COLO829 (cell line): Measurements from ENCODE around the gene CIC.

ENCODE experiments used
- DNase-seq: peaks from one replicate; pipeline ENCODE4 v3.0.0; 2012; ENCODE audit warnings: low spot score

The CIC gene

DNA sequence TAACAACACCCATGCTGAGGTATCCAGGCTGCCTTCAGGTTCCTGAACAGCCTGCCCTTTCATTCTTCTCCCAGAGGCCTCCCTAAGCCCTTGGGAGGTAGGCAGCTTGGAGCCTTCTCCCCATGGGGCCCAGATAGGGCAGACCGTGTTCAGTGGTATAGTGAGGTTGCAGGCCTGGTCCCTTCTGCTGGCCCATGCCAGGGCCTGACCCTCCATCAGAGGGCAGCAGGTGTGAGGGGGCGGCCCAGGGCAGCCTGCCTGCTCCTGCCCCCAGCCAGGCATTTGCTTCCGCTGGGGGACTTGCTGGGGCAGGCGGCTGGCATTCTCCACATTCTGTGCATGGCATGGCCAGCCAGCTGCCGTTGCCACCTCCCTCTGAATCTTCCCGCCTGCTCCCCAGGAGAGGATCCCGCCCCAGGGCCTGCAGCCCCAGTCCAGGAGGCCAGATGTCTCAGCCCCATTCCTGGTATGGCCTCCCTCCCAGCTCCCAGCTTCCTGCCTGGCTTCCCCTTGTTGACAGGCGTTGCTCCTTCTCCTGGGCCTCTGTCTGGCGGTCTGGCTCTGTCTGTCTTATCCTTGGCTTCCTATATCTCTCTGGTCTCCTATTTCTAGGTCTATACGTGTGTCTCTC, 8.9 kb downstream of the CIC start:
- no peak for DNase-seq

DNA sequence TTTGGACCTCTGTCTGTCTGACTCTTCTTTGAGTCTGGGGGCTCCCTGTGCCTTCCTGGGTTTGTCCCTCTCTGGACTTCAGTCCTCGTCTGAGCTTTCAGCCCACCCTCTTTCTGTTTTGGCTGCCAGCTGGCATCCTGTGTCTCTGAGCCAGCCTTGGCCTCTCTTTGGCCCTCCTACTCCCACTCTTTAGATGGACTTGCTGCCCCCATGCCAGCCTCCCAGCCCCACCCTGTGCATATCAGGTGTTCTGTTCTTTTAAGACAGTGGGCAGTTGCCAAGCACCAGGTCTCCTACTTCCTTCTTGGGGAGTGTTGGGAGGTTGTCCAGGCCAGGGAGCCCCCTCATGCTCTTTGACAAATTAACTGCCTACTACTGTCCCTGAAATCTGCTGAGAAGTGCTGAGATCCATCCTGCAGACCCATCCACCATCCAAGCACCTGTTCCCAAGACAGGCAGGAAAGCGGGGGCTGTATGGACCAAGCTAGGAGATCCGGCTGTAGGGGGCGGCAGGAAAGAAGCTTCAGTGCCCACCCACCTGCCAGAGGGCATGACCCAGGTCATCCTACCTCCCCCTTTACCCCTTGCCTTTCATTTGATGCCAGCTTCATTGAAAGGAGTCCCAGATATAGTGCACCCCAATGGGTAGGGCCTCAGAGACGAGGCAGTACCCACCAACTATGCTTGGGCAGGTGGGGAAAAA, 9.6 kb downstream of the CIC start:
- DNase-seq: no peak

DNA sequence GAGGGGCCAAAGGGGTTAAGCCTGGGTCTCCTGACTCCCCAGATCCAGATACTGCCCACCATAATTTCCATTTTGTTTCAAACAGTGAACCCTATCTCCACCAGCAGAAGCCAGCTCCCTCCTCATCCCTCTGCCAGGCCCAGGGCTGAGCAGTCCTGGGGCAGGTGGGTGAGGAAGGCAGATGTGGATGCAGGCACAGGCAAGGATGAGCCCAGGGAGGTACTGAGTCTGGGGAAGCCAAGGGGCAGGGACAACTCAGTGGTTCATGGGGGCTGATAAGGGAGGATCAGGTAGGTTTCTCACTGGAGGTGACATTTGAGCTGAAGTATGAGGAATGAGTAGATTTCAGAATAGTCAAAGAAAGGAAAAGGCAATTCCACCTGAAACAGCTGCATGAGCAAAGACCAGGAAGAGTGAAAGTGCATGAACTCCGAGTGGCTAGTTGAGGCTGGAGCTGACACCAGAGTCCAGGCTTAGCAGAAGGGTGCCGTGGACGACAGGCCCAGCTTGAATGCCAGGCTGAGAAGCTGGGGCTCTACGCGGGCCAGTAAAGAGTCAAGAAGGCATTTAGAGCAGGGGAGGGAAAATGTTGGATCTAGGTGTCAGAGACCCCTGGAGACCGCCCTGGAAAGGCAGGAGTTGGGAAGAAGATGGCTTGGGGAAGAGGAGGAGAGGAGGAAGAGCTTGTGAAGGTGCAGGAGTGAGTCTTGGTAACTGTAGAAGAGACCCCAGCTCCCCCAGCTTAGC, 10.3 kb downstream of the CIC start:
- DNase-seq: no peak

- peak; percentile 93 for DNase-seq
These were observed 11.1 kb downstream of the CIC start for GRCh38 chr19:42279902-42280814.

DNA sequence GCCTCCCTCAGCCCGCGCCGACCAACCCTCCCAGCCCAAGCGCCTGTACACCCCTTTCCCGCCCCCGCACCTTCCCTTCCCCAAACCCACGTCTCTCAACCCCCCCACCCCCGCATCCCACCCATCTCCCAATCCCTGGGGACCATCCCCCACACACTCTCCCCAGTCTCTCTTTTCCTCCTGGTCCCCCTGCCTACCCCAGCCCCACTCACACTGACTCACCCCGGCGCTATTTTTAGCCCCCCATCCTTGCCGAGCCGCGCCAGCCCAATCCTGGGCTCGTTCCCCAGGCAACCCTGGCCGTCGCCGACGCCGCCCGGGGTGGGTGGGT, 11.7 kb downstream of the CIC start:
- peak; percentile 52 for DNase-seq

DNA sequence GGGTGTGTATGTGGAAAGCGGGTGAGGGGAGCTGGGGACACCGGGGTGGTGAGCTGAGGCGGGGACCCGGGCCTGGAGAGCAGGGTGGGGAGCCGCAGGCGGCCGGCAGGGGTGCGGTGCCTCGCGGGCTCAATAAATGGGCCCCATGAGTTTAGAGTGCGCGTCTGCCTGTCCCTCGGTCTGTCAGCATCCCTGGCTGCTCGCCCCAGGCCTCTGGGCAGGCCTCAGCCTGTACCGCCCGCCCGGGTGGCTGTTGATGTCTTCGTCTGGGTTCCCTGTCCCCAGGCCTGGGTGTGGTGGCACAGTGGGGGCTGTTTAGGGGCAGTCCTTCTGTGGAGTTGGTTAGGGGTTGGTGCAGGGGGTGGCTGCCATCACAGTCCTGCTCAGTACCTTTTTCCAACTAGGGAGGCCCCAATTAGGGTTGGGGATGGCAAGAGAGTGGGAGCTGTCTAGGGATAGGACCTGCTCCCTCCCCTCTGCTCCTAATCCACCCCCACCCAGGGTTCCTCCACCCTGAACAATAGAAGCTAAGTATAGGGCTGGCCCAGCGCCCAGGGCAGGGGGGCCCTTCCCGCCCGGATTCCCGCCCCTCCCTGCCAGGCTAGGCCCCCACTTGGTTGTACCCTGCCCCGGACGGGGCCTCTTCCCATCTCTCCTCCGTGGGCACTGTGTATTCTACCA, 12.2 kb downstream of the CIC start:
- DNase-seq: peak; percentile 40

DNA sequence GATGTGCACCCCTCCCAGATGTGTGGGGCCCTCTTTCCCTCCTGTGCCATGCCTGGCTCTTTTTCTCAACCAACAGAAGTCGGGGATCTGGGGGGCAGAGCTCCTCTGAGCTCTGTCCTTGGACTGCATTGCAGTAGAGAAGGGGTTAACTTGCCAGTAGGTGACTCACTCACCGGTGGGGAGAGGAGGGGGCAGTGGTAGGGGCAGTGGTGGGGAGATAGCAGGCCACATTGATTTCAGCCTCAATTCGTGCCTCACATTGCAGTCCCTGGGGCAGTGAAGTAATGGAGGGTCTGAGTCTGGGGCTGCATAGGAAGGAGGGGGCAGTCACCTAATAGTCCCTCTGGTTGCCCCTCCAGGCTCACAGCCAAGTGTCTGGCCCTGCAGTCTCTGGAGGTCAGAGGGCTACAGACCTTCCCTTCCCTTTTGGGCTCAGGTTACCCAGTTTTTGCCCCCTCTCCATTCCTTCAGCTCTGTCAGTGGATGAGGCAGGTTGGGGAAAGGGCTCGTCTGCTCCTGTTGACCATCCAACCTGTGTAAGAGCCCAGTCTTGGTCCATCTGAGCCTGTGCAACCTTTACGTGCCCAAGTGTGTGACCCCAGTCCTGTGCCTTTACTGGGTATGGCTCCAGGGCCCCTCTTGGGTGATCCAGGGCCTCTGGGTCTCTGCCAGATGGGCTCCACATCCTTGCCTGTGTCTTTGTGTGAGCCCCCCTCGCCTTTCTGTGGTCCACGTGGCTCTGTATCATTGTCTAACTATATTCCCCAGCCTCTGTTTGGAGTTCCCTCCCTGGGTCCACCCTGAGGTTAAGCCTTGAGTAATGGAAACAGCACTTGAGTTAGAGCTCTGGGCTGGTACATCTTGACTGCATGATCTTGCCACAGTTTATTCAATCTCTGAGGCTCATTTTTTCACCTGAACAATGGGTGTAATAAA, 13.0 kb downstream of the CIC start:
- peak; percentile 48 for DNase-seq

GRCh38 chr19:42282819-42283187, 13.8 kb downstream of the CIC start:
- DNase-seq: no peak

GRCh38 chr19:42283188-42284065, 14.4 kb downstream of the CIC start:
- DNase-seq: peak; percentile 90

DNA sequence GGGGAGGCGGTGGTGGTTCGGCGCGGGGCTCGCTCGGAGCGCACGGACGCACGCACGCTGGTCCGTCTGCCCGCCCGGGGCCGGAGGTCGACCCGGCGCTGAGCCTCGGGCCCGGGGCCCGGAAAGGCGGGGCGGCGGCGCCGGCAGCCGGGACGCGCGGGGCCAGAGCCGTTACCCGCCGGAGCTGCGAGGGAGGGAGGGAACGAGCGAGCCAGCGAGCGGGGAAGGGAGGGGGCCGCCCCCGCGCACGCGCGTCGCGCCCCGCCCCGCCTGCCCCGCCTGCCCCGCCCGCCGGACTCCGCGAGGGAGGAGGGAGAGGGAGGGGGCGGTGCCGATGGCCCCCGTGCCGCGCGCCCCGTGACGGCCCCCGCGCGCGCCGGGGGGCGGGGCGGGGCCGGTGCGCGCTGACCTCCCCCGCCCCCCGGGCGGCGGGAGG, 15.0 kb downstream of the CIC start:
- peak; percentile 92 for DNase-seq

DNA sequence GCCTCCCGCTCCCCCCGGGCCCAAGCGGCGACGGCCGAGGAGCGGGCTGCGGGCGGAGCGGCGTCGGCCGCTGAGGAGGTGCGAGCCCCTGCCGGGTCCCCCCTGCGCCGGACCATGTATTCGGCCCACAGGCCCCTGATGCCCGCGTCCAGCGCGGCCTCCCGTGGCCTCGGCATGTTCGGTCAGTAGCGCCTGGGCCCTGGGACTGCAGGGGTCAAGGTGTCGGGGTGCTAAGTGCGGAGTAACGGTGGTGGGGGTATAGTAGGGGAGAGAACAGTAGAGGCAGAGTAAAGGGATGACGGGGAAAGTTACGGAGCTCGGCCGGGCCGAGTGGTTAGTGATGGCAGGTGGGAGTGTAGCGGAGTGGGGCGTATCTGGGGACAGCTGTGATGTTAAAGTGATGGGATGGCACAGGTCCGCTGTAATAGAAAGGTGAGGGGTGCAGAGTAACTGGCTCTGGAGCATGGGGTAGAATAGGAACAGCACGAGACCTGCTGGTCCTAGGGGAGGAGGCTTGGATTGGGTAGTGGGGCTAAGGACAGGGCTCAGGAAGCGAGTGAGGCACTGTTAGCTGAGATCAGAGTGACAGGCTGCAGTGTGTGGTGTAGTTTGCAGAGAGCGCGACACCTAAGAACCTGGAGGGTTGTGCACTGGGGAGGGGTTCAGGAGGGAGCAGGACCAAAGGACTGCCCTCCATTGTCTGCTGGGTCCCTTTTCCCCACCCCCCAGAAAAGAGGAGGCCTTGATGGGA, 15.7 kb downstream of the CIC start:
- DNase-seq: no peak

DNA sequence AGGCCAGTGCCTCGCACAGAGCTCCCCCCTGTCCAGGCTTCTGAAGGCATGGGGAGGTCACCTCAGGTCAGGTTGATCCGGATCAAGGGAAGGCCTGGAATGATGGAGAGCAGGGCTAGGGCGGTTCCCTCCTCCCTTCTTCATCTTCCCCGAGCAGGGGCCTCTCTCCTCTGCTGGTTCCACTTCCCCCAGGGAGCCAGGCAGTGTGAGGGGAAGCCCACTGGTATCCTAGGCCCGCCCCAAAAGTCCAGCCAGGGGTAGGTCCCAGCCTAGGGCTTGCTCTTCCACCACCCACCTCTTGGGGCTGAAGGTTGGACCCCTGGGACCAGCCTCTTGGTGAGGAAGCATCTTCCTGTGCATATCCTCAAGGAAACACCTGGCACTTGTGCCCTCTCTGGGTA, 16.5 kb downstream of the CIC start:
- no peak for DNase-seq

- no peak for DNase-seq
These were observed 16.9 kb downstream of the CIC start for GRCh38 chr19:42285988-42286348.

DNA sequence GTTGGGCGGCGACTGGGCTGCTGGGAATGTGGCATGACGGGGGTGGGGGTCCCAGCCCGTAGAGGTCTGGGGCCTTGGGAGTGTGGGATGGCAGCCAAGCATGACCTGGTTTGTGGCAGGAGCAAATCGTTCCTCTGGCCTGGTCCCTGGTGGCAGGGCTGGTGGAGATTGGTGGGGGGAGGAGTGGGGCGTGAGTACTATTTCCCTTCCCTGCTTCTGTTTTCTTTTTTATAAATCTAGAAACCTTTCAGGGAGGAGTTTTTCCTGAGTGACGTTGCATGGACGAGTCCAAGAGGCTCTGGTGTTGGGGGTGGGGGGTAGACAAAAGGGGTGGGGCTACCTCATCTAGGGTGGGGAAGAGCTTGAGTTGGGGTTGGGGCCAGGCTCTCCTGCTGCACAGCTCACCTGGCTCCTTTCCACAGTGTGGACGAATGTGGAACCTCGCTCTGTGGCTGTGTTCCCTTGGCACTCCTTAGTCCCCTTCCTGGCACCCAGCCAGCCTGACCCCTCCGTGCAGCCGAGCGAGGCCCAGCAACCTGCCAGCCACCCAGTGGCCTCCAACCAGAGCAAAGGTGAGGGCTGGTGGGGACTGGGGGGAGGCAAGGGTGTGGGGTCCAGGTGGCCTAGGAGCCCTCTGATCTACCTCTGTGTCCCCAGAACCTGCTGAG, 17.4 kb downstream of the CIC start:
- DNase-seq: no peak

- DNase-seq: no peak
These were observed 18.2 kb downstream of the CIC start for GRCh38 chr19:42287017-42287826.

DNA sequence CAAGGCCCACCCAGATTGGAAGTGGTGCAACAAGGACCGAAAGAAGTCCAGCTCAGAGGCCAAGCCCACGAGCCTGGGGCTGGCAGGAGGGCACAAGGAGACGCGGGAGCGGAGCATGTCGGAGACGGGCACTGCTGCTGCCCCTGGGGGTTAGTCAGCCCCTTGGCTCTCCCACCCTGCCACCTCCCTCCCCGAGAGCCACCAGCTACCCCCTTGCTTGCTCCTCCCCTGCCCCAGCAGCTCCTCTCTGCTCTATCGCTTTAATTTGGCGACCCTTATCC, 18.7 kb downstream of the CIC start:
- no peak for DNase-seq

- DNase-seq: no peak
These were observed 19.3 kb downstream of the CIC start for GRCh38 chr19:42288387-42288786.
